Neural progenitor cell (in vitro differentiated cells): ENCODE results near the gene MGA.

Source experiments
- EZH2 ChIP-seq: fragments of 200-600 bp; sonication (generic); IDR thresholded peaks from 2 replicates; pipeline ENCODE4 v1.6.1; 2017; ENCODE audit warnings: antibody characterized with exemption, mild to moderate bottlenecking, moderate library complexity
- TF ChIP-seq, protein P1 (sequence below): fragments of 200-600 bp; sonication (generic); IDR thresholded peaks from 2 replicates; pipeline ENCODE4 v1.5.1; 2017; ENCODE audit warnings: antibody characterized with exemption, mild to moderate bottlenecking

DNA sequence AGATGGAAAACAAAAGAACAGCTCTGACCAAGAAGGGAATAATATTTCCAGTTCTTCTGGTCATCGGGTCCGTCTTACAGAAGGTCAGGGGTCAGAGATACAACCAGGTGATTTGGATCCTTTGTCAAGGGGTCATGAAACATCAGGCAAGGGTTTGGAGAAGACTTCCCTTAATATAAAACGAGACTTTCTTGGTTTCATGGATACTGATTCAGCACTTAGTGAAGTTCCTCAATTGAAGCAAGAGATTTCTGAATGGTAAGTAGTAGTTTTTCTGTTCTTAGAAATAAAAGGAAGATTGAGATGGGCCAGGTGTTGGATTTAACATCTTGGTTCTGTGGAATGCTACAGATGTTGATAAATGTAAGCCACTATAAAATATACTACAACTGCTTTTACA, 9.5 kb downstream of the MGA start:
- TF ChIP-seq, protein P1, sequence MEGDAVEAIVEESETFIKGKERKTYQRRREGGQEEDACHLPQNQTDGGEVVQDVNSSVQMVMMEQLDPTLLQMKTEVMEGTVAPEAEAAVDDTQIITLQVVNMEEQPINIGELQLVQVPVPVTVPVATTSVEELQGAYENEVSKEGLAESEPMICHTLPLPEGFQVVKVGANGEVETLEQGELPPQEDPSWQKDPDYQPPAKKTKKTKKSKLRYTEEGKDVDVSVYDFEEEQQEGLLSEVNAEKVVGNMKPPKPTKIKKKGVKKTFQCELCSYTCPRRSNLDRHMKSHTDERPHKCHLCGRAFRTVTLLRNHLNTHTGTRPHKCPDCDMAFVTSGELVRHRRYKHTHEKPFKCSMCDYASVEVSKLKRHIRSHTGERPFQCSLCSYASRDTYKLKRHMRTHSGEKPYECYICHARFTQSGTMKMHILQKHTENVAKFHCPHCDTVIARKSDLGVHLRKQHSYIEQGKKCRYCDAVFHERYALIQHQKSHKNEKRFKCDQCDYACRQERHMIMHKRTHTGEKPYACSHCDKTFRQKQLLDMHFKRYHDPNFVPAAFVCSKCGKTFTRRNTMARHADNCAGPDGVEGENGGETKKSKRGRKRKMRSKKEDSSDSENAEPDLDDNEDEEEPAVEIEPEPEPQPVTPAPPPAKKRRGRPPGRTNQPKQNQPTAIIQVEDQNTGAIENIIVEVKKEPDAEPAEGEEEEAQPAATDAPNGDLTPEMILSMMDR, result no peak
- TF ChIP-seq EZH2, result no peak
